Keratinocyte (primary cell): ENCODE data around the gene NT5DC1. TPM values are rescaled to one million over a fixed set of nuclear protein-coding genes. Genes with fewer than 3 reads are reported as not detected.

Experiments
- DNase-seq: peaks from one replicate; pipeline ENCODE4 v3.0.0-alpha.2; 2011; ENCODE audit warnings: low read depth, missing footprints, low spot score
- FAIRE-seq: peaks from 2 replicates; lab custom pipeline; 2011; peaks lifted over from hg19 to GRCh38; lab: Jason Lieb, UNC
- H2AFZ ChIP-seq: 2 replicates; pipeline ENCODE4 v1.6.0; 2012; ENCODE audit warnings: low read length, control low read depth, inconsistent platforms; ENCODE audit not compliant: control insufficient read depth
- H3K27ac ChIP-seq: 2 replicates; pipeline ENCODE4 v1.5.1; 2011; ENCODE audit warnings: low read length; ENCODE audit not compliant: control insufficient read depth, insufficient read depth
- H3K27me3 ChIP-seq: 3 replicates; pipeline ENCODE4 v1.6.0; 2011; ENCODE audit warnings: low read length; ENCODE audit not compliant: control insufficient read depth, insufficient read depth; ENCODE audit errors: extremely low read depth
- H3K36me3 ChIP-seq, 2 experiments: 2 replicates in 1 of 2; 3 replicates in 1 of 2; pipeline ENCODE4 v1.5.1; 2011; ENCODE audit warnings: low read length in 2 of 2, mild to moderate bottlenecking in 1 of 2; ENCODE audit not compliant: control insufficient read depth in 2 of 2, insufficient read depth in 2 of 2; ENCODE audit errors: extremely low read depth in 1 of 2
- H3K4me1 ChIP-seq: 3 replicates; pipeline ENCODE4 v1.5.1; 2011; ENCODE audit warnings: low read length; ENCODE audit not compliant: control insufficient read depth, insufficient read depth; ENCODE audit errors: extremely low read depth
- H3K4me2 ChIP-seq: 3 replicates; pipeline ENCODE4 v1.6.0; 2011; ENCODE audit warnings: low read depth, low read length; ENCODE audit not compliant: control insufficient read depth, insufficient read depth; ENCODE audit errors: extremely low read depth
- H3K4me3 ChIP-seq, 3 experiments: fragments of 200-600 bp in 1 of 3; sonication (generic) in 1 of 3; 2 replicates in 2 of 3; 3 replicates in 1 of 3; pipeline ENCODE4 v1.5.1; 2011 to 2016; ENCODE audit warnings: low read length in 3 of 3, mild to moderate bottlenecking in 3 of 3, control low read depth in 2 of 3, inconsistent platforms in 1 of 3, low read depth in 1 of 3, mixed read lengths in 1 of 3, mixed run types in 1 of 3, moderate library complexity in 1 of 3; ENCODE audit not compliant: control insufficient read depth in 2 of 3, insufficient read depth in 2 of 3; ENCODE audit errors: extremely low read depth in 1 of 3
- H3K79me2 ChIP-seq: 2 replicates; pipeline ENCODE4 v1.6.0; 2012; ENCODE audit warnings: low read length; ENCODE audit not compliant: control insufficient read depth, insufficient read depth
- H3K9ac ChIP-seq: 3 replicates; pipeline ENCODE4 v1.6.0; 2011; ENCODE audit warnings: low read length; ENCODE audit not compliant: control insufficient read depth, insufficient read depth; ENCODE audit errors: extremely low read depth
- H3K9me1 ChIP-seq: 3 replicates; pipeline ENCODE4 v1.6.0; 2011; ENCODE audit warnings: low read length; ENCODE audit not compliant: control insufficient read depth, insufficient read depth; ENCODE audit errors: extremely low read depth
- H3K9me3 ChIP-seq: 2 replicates; pipeline ENCODE4 v1.5.1; 2012; ENCODE audit warnings: low read depth, low read length; ENCODE audit not compliant: control insufficient read depth
- H4K20me1 ChIP-seq: 3 replicates; pipeline ENCODE4 v1.6.0; 2011; ENCODE audit warnings: low read length; ENCODE audit not compliant: control insufficient read depth, insufficient read depth; ENCODE audit errors: extremely low read depth
- EZH2 ChIP-seq: IDR thresholded peaks from one replicate; pipeline ENCODE4 v1.6.1; 2012; ENCODE audit warnings: inconsistent platforms, mild to moderate bottlenecking, low read length, moderate library complexity
- dilution Hi-C: fragments of 300-500 bp; cut with MboI; formaldehyde crosslinking; loops from one replicate; pipeline ENCODE4 v1.7.0; 2020; ENCODE audit warnings: low sequenced_read_pairs; ENCODE audit not compliant: extremely low pct_ligation_motif_present
- polyA plus RNA-seq, 5 experiments: library from polyadenylated mRNA; depleted of rRNA in 3 of 5; stranded (reverse) in 3 of 5; stranded (forward) in 1 of 5; unstranded in 1 of 5; fragments of >200 nt; gene quantifications; 1 replicate in 1 of 5; 2 replicates in 3 of 5; 3 replicates in 1 of 5; pipeline versions ENCODE4 v1.2.1 to v1.2.3, GENCODE V29; 2011 to 2012; ENCODE audit warnings: missing spikeins in 2 of 5, low read depth in 1 of 5, low replicate concordance in 1 of 5
- TF ChIP-seq, protein P1 (sequence below), 3 experiments: IDR thresholded peaks in 1 of 3; conservative IDR thresholded peaks in 1 of 3; optimal IDR thresholded peaks in 1 of 3; 2 replicates in 2 of 3; 3 replicates in 1 of 3; pipeline versions ENCODE3 to v1.5.1; 2011; ENCODE audit warnings: low read length in 3 of 3, mild to moderate bottlenecking in 3 of 3, moderate library complexity in 2 of 3, control low read depth in 1 of 3, inconsistent platforms in 1 of 3; ENCODE audit not compliant: insufficient read depth in 2 of 3; ENCODE audit errors: extremely low read depth in 1 of 3

Gene NT5DC1
- polyA plus RNA-seq, 1 donor (not counting 4 experiments of a cell fraction or from before 2014, with no cell fraction given), result 31.2 TPM

DNA sequence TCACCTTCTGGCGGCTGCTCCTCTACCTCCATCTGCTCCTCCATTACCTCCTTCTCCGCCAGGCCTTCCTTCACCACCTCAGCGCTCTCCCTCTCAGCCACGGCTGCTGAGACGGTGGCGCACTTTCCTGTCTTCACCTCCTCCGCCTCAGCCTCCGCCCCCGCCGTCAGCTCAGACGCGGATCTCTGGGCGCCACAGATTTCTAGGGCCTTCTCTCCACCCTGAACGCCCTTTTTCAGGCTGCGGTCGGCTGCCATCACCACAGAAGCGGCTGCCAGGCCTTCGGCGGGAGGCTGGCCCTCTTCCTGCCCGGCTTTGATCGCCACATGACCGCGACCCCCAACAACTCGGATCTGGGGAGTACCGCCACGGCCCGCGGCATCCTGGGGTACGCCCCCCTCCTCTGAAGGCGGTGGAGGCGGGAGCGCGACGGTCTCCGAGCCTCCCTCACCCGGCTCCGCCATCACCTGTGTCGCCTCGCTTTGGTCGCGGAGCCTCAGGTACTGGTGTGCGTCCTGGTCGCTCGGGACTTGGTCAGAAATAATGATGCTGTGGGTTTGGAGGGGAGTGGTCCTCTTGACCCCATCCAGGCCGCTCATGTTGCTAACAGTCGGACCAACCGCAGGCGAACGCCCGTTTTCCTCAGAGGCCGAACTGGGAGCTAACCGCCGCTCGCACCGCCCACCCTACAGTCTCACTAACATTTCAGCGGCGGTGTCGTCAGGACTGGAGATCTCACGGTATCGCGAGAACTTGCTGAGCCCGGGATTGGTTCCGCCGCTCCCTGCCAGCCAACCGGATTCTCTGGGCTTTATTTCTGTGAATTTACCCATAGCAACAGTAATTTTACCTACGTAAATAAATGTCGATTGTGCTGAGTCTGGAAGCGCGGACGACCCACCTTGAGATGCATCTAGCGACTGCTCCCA is 178.8 kb downstream of the NT5DC1 start, which contains the start of gene TSPYL1:
Gene TSPYL1, minus strand, starts transcription at position 699 of the 929 bp plus-strand sequence. Its CDS starts 100 bp downstream, at position 599.
- TF ChIP-seq, protein P1, sequence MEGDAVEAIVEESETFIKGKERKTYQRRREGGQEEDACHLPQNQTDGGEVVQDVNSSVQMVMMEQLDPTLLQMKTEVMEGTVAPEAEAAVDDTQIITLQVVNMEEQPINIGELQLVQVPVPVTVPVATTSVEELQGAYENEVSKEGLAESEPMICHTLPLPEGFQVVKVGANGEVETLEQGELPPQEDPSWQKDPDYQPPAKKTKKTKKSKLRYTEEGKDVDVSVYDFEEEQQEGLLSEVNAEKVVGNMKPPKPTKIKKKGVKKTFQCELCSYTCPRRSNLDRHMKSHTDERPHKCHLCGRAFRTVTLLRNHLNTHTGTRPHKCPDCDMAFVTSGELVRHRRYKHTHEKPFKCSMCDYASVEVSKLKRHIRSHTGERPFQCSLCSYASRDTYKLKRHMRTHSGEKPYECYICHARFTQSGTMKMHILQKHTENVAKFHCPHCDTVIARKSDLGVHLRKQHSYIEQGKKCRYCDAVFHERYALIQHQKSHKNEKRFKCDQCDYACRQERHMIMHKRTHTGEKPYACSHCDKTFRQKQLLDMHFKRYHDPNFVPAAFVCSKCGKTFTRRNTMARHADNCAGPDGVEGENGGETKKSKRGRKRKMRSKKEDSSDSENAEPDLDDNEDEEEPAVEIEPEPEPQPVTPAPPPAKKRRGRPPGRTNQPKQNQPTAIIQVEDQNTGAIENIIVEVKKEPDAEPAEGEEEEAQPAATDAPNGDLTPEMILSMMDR (optimal IDR thresholded peaks at IDR 0.05 in 1 of 3, IDR thresholded peaks at IDR 0.05 in 1 of 3, conservative IDR thresholded peaks at IDR 0.05 in 1 of 3; ENCODE audit: extremely low read depth in 1 of 3, insufficient read depth in 2 of 3, low read length in 3 of 3), result peak; percentile 7 to 59 (median 10)
- no peak for TF ChIP-seq EZH2
- no peaks in the 10 kb centered on the region for H3K27me3 ChIP-seq
- peak within 1 kb of the TSS; percentile 96 for H2AFZ ChIP-seq
- H3K36me3 ChIP-seq, result peaks cover 3 to 7% of the 10 kb centered on the region in 2 experiments
- FAIRE-seq (peak; percentile 39), DNase-seq (peak; percentile 69)
- H3K9me1 ChIP-seq, result no peaks in the 10 kb centered on the region
- peak within 1 kb of the TSS; percentile 98 for H3K9ac ChIP-seq
- peaks cover 49% of the 10 kb centered on the region for H3K79me2 ChIP-seq
- H4K20me1 ChIP-seq, result peaks cover 3% of the 10 kb centered on the region
- H3K27ac ChIP-seq, result peak within 1 kb of the TSS; percentile 97
- dilution Hi-C loops, result no loop called here
- peaks cover 15% of the 10 kb centered on the region for H3K4me1 ChIP-seq
- H3K9me3 ChIP-seq, result no peaks in the 10 kb centered on the region
- peak within 1 kb of the TSS; percentile 91 to 96 (median 93) for H3K4me3 ChIP-seq
- H3K4me2 ChIP-seq, result peak within 1 kb of the TSS; percentile 83

DNA sequence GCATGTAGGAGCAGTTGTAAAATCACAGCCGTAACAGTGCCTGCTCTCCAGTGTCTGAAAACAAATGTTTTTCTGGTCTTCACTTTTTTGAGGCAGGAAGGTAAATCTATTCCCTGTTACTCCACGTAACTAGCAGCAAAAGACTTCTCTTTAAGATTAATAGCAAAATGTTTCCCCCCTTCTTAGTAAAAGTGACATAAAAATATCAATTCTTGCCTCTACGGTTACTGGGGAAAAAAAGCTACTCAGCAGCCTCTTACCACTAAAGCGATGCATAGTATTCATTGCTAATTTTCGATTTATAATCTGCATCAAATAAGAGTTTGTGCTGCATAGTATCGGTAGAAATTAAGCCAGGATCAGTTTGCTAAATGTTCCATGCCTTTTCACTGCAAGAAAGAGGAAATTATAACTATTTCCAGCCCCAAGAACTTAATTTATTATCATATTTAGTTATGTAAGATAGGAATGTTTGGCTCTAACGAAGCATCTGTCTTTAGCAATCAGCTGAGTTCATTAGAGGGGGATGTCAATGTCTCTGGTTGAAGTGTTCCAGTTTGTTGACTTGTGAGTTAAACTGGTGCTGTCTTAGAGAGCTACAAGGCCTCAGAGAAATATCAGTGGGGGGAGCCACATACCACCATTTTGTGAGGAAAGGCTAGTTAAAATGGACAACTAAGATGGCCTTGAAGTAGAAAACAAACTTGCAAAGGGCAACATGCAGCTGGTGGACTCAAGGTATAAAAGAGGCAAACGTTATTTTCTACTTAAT is 179.7 kb downstream of the NT5DC1 start:
- H4K20me1 ChIP-seq, result peaks cover 3% of the 10 kb centered on the region
- H2AFZ ChIP-seq, result peak overlapping the region; percentile 96
- TF ChIP-seq, protein P1 (optimal IDR thresholded peaks at IDR 0.05 in 1 of 3, IDR thresholded peaks at IDR 0.05 in 1 of 3, conservative IDR thresholded peaks at IDR 0.05 in 1 of 3; ENCODE audit: extremely low read depth in 1 of 3, insufficient read depth in 2 of 3, low read length in 3 of 3), result no peak
- no peak for TF ChIP-seq EZH2
- dilution Hi-C loops, result no loop called here
- H3K4me1 ChIP-seq, result peaks cover 15% of the 10 kb centered on the region
- DNase-seq (no peak), FAIRE-seq (no peak)
- peak overlapping the region; percentile 97 for H3K27ac ChIP-seq
- peaks cover 42% of the 10 kb centered on the region for H3K79me2 ChIP-seq
- peak overlapping the region; percentile 83 for H3K4me2 ChIP-seq
- H3K27me3 ChIP-seq, result no peaks in the 10 kb centered on the region
- H3K9ac ChIP-seq, result peak overlapping the region; percentile 98
- no peaks in the 10 kb centered on the region for H3K9me1 ChIP-seq
- H3K9me3 ChIP-seq, result no peaks in the 10 kb centered on the region
- peak overlapping the region; percentile 91 to 96 (median 93) for H3K4me3 ChIP-seq
- peaks cover 3 to 7% of the 10 kb centered on the region in 2 experiments for H3K36me3 ChIP-seq
